COR-L47 (cell line): ENCODE measurements around the gene KLHL29.

ENCODE experiments used
- DNase-seq: peaks from one replicate; lab custom pipeline; 2025; lab: John Stamatoyannopoulos, UW

Gene KLHL29

GRCh38 chr2:23593752-23594459, 208.9 kb downstream of the KLHL29 start:
- DNase-seq: peak; percentile 96

GRCh38 chr2:23594460-23594825, 209.5 kb downstream of the KLHL29 start:
- DNase-seq: no peak

- no peak for DNase-seq
Observed at GRCh38 chr2:23595021-23595420, 210.0 kb downstream of the KLHL29 start.

- DNase-seq: peak; percentile 71
Observed at GRCh38 chr2:23595601-23596251, 210.7 kb downstream of the KLHL29 start.

GRCh38 chr2:23596316-23596885, 211.4 kb downstream of the KLHL29 start:
- DNase-seq: no peak

- no peak for DNase-seq
Observed at GRCh38 chr2:23597687-23598086, 212.7 kb downstream of the KLHL29 start.

- DNase-seq: no peak
Observed at GRCh38 chr2:23599006-23599405, 214.0 kb downstream of the KLHL29 start.

GRCh38 chr2:23599667-23600066, 214.7 kb downstream of the KLHL29 start:
- peak; percentile 81 for DNase-seq

GRCh38 chr2:23600346-23600745, 215.4 kb downstream of the KLHL29 start:
- DNase-seq: peak; percentile 69

- DNase-seq: no peak
Observed at GRCh38 chr2:23601301-23601965, 216.5 kb downstream of the KLHL29 start.

- no peak for DNase-seq
Observed at GRCh38 chr2:23602116-23602515, 217.1 kb downstream of the KLHL29 start.

- no peak for DNase-seq
Observed at GRCh38 chr2:23603156-23603555, 218.2 kb downstream of the KLHL29 start.

- DNase-seq: no peak
Observed at GRCh38 chr2:23603581-23603980, 218.6 kb downstream of the KLHL29 start.

GRCh38 chr2:23604731-23605130, 219.8 kb downstream of the KLHL29 start:
- DNase-seq: no peak

- no peak for DNase-seq
Observed at GRCh38 chr2:23605236-23605635, 220.3 kb downstream of the KLHL29 start.

GRCh38 chr2:23606196-23606595, 221.2 kb downstream of the KLHL29 start:
- DNase-seq: no peak

GRCh38 chr2:23606968-23607367, 222.0 kb downstream of the KLHL29 start:
- DNase-seq: no peak

GRCh38 chr2:23607925-23608324, 222.9 kb downstream of the KLHL29 start:
- DNase-seq: no peak

- DNase-seq: no peak
Observed at GRCh38 chr2:23609254-23609653, 224.3 kb downstream of the KLHL29 start.

GRCh38 chr2:23611839-23612238, 226.9 kb downstream of the KLHL29 start:
- DNase-seq: no peak

- DNase-seq: no peak
Observed at GRCh38 chr2:23614701-23615100, 229.7 kb downstream of the KLHL29 start.

- DNase-seq: no peak
Observed at GRCh38 chr2:23615216-23616020, 230.4 kb downstream of the KLHL29 start.
